COLO668 (cell line): ENCODE data around the gene PLEKHH3.
"Not testable (repeated sequence)": the region's sequence is repeated elsewhere in the genome, so short reads cannot be mapped to it uniquely, and the experiment has no call there.

ENCODE experiments used
- DNase-seq: peaks from one replicate; lab custom pipeline; 2025; ENCODE audit not compliant: unreplicated experiment; lab: John Stamatoyannopoulos, UW

Gene PLEKHH3

DNA sequence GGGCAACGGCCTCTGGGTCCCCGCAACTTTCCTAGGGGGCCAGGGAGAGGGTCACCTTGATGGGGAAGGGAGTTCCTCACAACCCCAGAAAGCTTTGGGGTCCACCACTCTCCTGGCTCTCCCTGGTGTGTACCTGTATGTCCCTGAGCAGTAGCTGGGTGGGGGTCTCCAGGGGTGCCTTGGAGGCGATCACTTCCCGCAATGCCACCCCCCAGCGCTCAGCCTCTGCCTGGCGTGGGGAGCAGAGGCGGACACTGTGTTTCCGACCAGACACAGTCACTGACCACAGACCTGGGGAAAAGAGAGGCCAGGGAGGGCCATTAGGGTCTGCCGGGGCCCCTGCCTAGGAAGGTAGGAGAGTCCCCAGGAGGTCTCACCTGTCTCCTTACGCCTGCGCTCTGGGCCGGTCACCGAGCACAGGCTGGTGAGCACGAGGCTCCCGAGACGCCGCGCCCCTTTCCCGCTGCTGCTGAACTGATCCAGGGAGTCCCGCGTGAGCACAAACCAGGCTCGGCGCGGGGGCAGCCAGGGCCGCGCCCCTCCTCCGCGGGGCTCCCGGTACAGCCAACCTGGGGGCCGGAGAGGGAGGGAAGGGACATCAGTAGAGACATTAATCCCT is 3.4 kb downstream of the PLEKHH3 start:
- no peak for DNase-seq

- no peak for DNase-seq
Measured at GRCh38 chr17:42672038-42672437, 4.8 kb downstream of the PLEKHH3 start.

DNA sequence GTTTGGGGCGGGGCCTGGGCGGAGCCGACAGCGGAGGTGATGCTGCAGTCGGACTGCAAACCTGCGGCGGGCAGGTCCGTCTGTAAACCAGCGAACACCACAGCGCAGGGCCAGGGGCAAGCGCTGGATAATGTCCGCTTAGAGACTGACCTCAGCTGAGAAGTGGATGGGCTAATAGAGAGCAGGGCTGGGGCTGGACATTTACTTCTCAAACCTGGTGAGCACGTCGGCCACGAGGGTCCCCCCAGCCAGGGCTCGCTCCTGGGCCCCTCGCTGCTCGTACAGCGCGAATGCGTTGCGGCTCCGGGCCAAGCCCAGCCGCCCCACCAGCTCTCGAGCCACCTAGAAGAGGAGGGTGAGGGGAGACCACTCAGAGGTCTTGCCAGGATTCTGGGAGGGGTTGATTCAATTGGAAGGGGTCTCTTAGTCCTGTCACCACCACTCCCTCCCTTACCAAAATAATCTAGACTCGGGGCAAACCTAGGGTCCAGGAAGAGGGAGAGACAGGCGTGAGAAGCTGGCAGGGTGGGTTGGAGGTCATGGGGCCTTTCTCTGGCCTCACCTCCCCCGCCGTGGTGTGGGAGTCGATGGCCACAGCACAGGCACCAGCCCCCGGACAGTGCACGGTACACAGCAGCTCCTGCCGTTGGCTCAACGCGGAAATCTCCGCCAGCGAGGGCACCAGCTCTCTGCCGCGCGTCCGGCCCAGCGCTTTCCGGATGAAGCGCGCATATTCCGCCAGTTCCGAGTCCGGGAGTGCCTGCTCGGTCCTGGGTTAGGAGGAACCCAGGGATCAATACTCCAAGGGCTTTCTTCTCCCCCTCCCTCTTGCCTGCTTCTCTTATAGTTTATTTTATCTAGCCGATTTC is 5.8 kb downstream of the PLEKHH3 start:
- DNase-seq, result no peak

DNA sequence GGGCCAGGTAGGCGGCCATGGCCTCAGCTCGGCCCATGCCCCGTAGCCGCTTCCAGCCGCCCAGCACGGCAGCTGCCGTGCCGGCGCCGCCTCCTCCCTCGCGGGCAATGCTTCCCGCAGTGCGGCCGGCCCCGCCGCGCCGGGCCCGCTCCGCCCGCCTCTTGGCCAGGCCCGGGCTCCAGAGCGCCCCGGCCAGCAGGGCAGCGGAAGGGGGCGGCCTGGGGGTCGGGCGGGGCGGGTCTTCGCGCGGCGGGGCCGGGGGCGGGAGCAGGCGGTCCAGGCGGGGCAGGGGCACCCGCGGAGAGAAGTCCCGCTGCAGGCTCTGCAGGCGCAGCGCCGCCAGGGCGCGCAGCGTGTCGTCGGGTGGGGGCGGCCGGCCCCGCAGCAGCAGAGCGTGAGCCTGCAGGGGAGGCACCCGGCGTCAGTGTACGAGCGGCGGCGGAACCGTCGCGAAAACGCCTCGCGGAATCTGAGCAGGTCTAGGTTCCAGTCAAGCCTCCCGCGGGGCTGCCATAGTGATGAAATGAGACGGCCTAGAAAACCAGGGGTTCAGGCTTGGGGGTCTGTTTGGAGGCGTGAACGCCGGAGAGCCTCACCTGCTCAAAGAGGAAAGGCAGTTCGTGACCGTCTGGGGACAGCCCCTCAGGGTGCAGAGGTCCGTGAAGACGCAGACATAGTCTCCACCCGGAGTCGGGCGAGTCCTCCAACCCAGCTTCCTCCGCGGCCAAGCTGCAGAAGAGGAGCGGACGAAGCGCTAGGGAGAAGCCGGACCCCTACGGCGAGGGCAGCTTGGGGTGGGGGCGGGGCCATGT is 6.6 kb downstream of the PLEKHH3 start:
- DNase-seq, result no peak

- no peak for DNase-seq
Measured at GRCh38 chr17:42669705-42669976, 7.2 kb downstream of the PLEKHH3 start.

DNA sequence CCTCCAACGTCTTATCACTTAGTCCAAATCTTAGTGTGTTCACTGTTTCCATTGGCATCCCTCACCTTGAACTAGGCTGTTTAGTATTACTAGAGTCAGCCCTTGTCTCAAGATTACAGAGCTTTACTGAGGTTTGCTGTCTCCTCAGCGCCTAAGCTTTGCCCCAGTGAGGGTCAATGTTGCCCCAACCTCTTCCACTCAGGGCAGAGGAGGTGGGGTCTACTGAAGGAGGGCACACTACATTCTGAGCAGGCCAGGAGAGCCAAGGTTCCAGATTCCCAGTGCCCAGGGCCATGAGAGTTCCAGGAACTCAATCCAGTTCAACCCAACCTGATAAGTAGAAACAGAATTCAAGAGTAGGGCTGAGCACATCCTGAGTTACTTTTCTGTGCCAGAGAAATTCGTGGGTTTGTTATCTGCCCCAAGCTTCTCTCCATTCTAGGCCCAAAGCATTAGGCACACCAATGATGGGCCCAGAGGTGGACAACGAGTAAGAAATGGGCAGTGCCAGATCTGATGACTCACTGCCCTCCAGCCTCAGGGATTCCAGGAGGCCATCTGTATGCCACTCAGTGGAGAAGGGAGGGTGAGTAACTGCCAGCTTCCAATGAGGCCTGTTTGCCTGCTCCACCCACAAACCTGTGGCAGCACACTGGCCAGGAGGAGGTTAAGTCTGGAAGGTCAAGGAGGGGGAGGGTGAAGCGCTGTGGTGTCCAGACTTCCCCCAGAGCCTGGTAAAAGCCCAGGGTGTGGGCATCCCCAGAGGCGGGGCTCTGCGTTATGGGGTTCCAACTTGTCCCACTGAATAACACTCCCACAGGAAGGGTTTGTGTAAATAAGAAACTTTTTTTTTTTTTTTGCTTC is 9.5 kb downstream of the PLEKHH3 start:
- DNase-seq, result no peak

DNA sequence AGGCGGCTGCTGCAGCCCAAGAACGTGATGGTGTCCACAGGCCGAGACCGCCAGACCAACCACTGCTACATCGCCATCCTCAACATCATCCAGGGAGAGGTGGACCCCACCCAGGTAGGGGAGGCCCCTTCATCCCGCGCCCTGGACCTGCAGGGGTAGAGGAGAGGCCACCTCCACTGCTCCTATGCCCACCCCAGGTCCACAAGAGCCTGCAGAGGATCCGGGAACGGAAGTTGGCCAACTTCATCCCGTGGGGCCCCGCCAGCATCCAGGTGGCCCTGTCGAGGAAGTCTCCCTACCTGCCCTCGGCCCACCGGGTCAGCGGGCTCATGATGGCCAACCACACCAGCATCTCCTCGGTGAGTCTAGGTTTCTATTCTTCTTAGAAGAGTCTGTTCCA is 10.7 kb downstream of the PLEKHH3 start:
- DNase-seq, result not testable (repeated sequence)

GRCh38 chr17:42665581-42666001 is 11.2 kb downstream of the PLEKHH3 start:
- no peak for DNase-seq

GRCh38 chr17:42660692-42661345 is 16.0 kb downstream of the PLEKHH3 start:
- DNase-seq, result no peak

GRCh38 chr17:42659932-42660274 is 16.9 kb downstream of the PLEKHH3 start:
- DNase-seq, result not testable (repeated sequence)

- peak; percentile 90 for DNase-seq
Measured at GRCh38 chr17:42659079-42659931, 17.5 kb downstream of the PLEKHH3 start, which contains the start of gene TUBG2. TSS of gene TUBG2 (plus strand) at chr17:42659284. CDS start at chr17:42659504, 220 bp downstream.

GRCh38 chr17:42657824-42658588 is 18.8 kb downstream of the PLEKHH3 start:
- no peak for DNase-seq

DNA sequence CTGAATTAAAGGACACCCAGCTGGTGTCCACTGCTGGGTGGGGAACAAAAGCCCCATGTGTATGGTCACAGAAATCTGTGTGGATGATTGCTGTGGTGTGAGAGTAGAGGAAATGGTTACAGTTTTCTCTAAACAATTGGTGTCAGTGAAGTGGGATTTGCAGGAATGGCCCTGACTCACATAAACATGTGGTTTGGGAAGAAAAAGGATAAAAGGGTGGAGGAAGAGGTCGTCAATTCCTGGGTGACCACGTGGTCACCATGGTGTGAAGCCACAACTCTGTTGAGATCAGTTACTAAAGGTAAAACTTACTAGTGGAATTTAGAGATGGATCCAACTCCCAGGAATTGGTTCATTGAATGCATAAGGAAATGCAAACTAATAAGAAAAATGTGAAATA is 21.3 kb downstream of the PLEKHH3 start:
- DNase-seq, result no peak

- no peak for DNase-seq
Measured at GRCh38 chr17:42653179-42654124, 23.3 kb downstream of the PLEKHH3 start.

DNA sequence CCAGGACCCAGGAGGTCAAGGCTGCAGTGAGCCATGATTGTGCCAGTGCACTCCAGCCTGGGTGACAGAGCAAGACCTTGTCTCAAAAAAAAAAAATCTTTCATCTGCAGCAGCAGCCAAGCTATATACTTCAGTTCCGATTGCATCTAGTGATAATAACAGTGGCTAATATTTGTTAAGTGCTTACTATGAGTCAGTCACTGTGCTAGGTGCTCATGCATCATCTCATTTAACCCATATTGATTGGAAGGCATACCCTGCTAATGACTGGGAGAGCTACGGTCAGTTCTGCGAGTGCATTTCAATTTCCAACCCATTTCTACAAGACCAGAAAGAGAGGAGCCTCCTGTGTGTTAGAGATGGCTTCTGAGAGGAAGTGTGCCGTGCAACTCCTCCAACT is 25.4 kb downstream of the PLEKHH3 start:
- DNase-seq, result no peak

DNA sequence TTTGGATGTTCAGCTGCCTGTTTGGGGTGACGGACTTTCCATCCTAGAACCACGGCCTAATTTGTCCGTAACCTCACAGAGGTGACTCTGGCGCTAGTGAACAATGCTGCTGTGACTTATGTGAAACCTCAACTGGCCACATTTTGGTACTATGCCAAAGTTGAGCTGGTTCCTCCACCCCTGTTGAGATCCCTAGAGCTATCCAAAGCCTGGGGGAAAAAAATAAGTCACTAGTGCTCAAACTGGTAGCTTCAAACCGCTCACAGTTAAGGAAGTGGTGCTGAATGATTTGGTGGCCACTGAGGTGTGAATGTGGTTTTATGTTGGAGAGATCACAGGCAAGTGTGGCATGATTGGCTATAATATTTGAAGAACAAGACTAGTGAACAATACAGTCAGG is 29.0 kb downstream of the PLEKHH3 start:
- DNase-seq, result no peak

GRCh38 chr17:42642336-42642735 is 34.5 kb downstream of the PLEKHH3 start:
- DNase-seq, result no peak

GRCh38 chr17:42640121-42640520 is 36.7 kb downstream of the PLEKHH3 start:
- DNase-seq, result no peak
